ENCODE data around the gene PYGB.

GRCh38 chr20:25275813-25276532 lies 28.1 kb downstream of the PYGB start:
- TF ChIP-seq RAD21 (IDR thresholded peaks at IDR 0.05; ENCODE audit: low read depth) (no peak), CEBPB (IDR thresholded peaks at IDR 0.05) (no peak), FOXM1 (IDR thresholded peaks at IDR 0.05; ENCODE audit: borderline replicate concordance, low read depth) (no peak), EP300 (IDR thresholded peaks at IDR 0.05; ENCODE audit: borderline replicate concordance) (no peak)
- TF ChIP-seq, protein P1, sequence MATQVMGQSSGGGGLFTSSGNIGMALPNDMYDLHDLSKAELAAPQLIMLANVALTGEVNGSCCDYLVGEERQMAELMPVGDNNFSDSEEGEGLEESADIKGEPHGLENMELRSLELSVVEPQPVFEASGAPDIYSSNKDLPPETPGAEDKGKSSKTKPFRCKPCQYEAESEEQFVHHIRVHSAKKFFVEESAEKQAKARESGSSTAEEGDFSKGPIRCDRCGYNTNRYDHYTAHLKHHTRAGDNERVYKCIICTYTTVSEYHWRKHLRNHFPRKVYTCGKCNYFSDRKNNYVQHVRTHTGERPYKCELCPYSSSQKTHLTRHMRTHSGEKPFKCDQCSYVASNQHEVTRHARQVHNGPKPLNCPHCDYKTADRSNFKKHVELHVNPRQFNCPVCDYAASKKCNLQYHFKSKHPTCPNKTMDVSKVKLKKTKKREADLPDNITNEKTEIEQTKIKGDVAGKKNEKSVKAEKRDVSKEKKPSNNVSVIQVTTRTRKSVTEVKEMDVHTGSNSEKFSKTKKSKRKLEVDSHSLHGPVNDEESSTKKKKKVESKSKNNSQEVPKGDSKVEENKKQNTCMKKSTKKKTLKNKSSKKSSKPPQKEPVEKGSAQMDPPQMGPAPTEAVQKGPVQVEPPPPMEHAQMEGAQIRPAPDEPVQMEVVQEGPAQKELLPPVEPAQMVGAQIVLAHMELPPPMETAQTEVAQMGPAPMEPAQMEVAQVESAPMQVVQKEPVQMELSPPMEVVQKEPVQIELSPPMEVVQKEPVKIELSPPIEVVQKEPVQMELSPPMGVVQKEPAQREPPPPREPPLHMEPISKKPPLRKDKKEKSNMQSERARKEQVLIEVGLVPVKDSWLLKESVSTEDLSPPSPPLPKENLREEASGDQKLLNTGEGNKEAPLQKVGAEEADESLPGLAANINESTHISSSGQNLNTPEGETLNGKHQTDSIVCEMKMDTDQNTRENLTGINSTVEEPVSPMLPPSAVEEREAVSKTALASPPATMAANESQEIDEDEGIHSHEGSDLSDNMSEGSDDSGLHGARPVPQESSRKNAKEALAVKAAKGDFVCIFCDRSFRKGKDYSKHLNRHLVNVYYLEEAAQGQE (IDR thresholded peaks at IDR 0.05; ENCODE audit: low read depth) = no peak

All from Ishikawa (cell line).